NCI-H128 (cell line): ENCODE measurements around the gene HTR3A.

ENCODE experiments used
- DNase-seq: peaks from one replicate; lab custom pipeline; 2025; ENCODE audit not compliant: unreplicated experiment; lab: John Stamatoyannopoulos, UW

Gene HTR3A

GRCh38 chr11:113977701-113978100 is 2.8 kb downstream of the HTR3A start:
- DNase-seq = no peak

DNA sequence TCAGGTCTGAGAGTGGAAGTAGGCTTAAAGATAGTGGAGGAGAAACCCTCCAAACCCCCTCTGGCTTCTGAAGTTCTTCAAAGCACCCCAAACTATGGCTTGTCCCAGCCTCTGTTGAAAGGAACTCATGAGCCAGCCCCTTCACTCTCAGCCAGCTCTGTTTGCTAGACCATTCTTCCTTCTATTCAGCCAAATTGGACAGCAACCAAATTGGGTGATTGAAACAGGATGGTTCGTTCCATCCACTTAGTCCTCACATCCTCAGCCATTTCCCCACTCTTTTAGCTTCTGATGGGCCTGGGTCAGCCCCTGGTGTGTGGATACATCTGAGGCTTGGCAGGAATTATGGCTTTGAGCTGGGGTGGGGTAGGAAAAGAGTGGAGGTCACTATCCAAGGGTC is 4.5 kb downstream of the HTR3A start:
- DNase-seq = no peak

DNA sequence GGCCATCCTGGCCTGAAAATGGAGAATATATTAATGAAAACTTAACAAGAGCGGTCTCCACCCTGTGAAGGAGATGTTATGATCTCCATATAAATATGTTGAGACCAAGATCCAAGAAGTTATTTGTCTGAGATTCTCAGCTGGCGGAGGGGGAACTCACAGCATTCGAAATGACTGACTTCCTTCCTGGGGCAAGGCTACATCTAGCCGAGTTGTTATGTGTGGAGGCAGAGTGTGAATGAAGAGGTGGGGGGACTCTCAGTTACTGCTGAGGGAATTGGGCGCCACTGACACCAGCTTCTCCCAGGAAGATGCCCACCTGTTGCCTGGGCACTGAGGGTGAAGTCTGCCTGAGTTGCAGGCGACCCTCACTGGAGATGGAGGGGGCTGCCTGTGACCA is 5.9 kb downstream of the HTR3A start:
- DNase-seq = no peak

GRCh38 chr11:113982306-113982705 is 7.4 kb downstream of the HTR3A start:
- no peak for DNase-seq

DNA sequence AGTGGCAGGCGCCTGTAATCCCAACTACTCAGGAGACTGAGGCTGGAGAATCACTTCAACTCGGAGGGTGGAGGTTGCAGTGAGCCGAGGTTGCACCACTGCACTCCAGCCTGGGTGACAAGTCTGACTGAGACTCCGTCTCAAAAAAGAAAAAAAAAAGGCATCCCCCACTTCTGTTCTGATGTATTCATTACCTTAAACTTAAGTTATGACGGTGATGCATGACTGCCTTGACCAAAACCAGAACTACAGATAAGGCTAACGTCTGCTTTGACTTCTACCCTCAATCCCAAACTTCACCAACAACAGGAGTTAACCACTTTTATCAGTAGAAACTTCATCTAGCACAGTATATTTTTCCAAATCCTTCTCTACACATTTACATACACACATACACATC is 9.9 kb downstream of the HTR3A start:
- DNase-seq = no peak

DNA sequence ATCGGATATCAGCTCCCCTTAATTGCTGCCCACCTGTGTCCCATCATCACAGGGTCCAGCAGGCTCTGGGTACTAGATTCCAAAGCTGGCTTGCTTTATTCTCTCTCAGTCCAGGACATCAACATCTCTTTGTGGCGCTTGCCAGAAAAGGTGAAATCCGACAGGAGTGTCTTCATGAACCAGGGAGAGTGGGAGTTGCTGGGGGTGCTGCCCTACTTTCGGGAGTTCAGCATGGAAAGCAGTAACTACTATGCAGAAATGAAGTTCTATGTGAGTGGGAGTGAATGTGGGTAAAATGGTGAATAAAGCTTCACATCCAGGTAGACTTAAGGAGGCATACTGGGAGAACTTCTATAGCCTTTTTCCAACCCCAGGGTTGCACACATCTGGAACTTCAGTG is 11.0 kb downstream of the HTR3A start:
- DNase-seq = no peak

- DNase-seq = no peak
These were observed 11.6 kb downstream of the HTR3A start for GRCh38 chr11:113986351-113987140.

GRCh38 chr11:113989381-113989780 is 14.5 kb downstream of the HTR3A start:
- DNase-seq = no peak

DNA sequence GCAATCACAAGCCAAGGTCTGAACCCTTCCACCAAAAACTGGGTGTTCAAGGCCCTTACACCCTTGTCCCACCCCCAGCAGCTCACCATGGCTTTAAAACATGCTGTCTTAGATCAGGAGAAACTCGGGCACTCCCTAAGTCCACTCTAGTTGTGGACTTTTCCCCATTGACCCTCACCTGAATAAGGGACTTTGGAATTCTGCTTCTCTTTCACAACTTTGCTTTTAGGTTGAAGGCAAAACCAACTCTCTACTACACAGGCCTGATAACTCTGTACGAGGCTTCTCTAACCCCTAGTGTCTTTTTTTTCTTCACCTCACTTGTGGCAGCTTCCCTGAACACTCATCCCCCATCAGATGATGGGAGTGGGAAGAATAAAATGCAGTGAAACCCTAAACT is 15.0 kb downstream of the HTR3A start:
- no peak for DNase-seq

- no peak for DNase-seq
These were observed 16.3 kb downstream of the HTR3A start for GRCh38 chr11:113991170-113991569.

GRCh38 chr11:113991718-113992458 is 17.0 kb downstream of the HTR3A start:
- DNase-seq = peak; percentile 60

DNA sequence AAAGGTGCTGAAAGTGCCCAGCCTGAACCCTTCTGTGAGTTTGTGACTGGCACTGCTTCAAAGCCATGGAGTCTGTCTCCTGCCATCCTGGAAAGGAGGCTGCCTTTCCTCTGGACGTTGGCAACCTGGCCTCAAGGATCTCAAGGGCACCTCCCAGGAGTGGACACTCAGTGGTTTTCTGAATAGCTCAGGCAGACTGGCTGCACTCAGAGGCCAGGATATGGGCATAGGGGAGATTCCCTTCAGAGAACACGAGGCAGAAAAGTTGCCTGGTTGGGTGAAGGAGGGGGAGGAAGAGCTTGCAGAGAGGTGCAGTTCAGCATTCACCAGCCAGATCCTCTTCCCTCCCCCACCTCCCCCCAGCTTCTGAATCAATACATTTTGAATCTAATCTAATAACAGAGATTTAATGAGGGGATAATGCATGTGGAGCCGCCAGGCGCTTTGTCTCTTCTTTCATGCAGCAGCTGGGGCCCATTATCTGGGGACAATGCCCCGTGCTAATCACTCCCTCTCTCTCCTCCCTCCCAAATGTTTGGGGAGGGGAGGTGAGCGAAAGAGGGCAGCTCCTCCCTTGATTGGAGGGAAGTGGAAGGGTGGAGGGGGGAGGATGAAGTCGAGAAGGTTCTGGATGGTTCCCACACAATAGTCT is 17.7 kb downstream of the HTR3A start:
- peak; percentile 63 for DNase-seq

DNA sequence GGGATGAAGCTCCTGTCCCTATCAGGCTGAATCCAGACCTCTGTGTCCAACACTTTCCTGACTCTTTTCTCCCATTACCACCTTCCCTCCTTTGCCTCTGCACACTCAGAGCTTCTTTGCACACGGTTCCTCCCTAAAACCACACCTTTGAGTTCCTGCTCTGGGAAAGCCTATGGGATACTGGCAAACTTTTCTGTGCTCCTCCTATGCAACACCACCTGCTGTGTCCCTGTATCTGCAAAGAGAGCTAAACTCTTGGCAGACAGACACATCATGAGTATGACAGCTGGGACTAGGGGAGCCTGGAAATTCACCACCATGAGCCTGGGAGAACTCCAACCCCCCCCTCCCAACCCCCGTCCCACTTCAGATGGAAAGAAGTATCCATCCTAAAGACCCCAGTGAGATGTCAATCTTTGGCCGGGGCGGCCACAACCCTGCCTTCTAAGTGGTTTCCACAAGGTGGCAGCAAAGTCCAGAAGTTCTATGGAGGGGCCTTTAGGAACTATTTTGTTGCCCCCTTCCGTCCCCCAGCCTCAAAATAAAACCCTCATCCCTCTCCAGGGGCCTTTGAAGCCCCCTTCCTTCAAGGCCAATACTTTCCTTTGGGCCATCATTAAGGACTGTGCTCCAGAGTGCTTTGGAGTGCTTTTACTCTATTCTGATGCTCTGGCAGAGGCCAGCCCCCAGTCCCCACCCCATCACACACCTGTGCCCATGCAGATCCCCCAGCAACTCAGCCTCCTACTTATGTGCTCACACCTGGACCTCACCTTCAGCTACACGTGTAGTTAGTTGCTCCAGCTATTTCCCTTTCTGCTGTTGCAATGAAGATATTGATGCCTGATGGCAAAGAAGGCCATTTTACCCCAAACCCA is 19.4 kb downstream of the HTR3A start:
- no peak for DNase-seq

DNA sequence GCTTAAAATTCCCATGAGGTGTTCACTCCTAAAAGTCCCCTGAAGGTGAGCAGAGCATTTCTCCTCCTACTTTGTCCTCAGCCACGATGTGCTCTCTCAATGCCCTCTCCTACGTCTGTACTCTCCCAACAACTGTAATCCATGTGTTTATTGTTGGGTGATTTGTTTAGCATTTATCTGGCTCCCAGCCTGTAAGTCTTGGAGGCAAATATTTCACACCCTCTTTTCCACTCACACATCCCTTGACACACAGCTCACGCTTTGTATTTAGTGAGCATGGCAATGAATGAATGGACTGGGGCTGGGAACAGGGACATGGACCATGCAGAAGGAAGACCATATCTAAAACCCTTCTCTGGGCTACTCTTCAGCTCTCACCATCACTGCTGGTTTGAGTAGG is 22.6 kb downstream of the HTR3A start:
- DNase-seq = no peak

DNA sequence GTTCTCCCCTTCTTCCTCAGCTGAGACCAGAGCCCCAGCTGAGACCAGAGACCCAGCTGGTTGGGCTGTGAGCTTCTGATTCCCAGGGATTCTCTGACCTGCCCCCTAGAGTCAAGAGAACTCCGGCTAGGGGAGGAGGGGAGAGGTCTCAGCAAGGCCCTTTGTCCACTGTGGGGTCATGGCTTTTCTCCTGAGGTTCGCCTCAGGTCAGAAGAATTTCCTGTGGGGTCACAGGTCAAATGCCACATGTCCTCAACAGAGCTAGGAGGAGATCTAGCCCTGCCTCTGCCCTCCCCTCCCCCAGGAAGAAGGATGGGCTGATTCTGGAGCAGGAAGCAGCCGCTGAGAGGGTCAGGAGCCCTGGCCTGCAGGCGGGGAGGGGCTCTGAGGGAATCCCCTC is 23.7 kb downstream of the HTR3A start:
- no peak for DNase-seq

GRCh38 chr11:114000526-114000925 is 25.6 kb downstream of the HTR3A start:
- no peak for DNase-seq

DNA sequence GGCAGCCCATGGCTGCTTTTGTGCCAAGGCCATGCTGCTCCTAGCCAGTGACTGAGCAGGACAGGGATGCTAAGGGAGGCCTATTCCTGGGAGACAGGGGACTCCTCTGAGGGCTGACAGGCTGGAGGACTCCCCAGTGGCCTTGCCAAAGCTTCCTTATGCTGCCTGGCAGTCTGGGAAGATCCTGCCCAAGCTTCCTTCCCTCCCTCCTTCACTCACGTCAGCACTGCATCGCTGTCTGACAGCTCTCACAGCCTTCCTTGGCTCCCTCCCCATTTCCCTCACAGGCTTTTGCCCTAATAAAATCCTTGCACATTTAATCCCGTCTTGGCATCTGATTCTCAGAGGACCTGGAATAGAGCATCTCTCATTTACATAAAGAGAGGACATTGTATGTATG is 26.5 kb downstream of the HTR3A start:
- DNase-seq = no peak

DNA sequence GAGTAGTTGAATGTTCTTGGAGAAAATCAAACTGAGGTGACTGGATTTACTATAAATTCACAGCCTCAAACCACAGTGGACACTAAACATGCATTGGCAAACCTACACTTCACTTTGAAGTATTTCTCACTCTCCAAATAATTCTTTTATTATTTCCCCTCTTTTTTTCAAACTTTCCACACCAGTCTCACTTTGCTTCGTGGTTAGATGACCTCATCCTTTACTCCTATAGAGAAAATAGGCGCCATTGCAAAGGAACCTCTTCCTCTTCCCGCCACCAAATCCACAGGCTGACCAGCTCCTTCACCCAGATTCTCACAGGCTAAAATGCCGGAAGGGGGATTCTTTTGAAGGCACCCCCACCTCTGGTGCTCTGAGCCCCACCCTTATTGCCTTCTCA is 33.4 kb downstream of the HTR3A start:
- no peak for DNase-seq

DNA sequence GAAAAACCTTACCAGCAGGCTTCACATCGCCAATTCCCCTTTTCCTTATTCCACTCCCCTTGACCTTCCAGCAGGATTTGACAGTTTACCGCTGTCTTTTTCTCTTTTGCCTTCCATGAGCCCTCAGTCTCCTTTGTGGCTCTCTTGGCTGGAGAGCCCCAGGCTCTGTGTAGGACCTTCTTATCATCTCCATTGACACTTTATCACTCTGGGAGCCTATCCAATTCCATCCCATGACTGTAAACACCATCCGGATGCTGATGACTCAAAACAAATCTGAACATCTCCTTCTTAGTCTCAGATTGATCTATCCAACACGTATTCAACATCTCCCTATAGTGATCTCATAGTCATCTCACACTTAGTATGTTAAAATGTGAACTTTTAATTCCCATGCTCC is 36.0 kb downstream of the HTR3A start:
- DNase-seq = no peak

DNA sequence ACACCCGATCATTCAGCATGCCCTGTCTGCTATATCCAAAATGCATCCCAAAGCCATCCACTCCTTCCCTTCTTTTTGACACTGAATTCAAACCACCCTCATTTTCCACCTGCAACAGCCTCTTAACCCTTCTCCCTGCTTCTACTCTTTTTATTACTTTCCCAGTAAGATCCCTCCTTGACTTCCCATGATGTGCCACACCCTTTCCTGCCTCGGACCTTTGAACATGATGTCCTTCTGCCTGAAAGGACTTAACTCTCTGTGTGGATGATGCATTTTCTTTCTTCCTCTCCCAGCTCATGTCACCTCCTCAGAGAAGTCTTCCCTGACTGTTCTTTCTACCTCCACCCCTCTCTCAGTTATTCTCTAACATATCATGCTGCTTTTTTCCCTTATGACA is 36.5 kb downstream of the HTR3A start:
- no peak for DNase-seq

GRCh38 chr11:114015117-114015516 is 40.2 kb downstream of the HTR3A start:
- no peak for DNase-seq
